NCI-H524 treated with DMSO at 0.1 percent for 48 hours (cell line): ENCODE measurements around the gene BTBD16.

ENCODE experiments used
- DNase-seq: peaks from one replicate; lab custom pipeline; 2025; lab: John Stamatoyannopoulos, UW

Gene BTBD16

DNA sequence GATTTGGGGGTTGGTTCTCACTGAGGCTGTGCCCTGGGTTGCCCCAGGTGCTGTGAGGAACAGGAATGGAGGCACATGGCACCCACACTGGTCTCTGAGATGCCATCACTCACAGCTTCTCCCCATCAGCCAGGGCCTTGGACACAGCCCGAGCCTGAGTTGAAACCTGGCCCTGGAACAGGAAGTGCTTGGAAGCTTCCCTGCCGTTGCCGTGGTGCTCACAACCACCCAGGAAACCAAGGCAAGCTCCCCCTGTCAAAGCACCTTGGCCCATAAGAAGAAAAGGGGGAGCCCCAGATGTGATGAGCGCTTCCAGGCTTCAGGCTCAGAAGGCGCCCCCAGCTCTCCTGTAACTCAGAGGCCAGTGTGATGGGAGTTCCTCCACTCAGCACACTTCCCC lies at the start of gene BTBD16:
Gene BTBD16 (plus strand): TSS at position 221 of the 400 bp plus-strand sequence. CDS start 3,786 bp downstream, outside the sequence.
- no peak for DNase-seq

- DNase-seq, result no peak
Measured at GRCh38 chr10:122221958-122222357, 49.1 kb upstream of the BTBD16 start.

GRCh38 chr10:122222638-122223037 lies 48.5 kb upstream of the BTBD16 start:
- DNase-seq, result no peak

GRCh38 chr10:122224159-122224558 lies 46.9 kb upstream of the BTBD16 start:
- no peak for DNase-seq

- no peak for DNase-seq
Measured at GRCh38 chr10:122225330-122225729, 45.8 kb upstream of the BTBD16 start.

- DNase-seq, result no peak
Measured at GRCh38 chr10:122227754-122228153, 43.3 kb upstream of the BTBD16 start.

GRCh38 chr10:122229666-122230065 lies 41.4 kb upstream of the BTBD16 start:
- DNase-seq, result no peak

GRCh38 chr10:122230222-122230621 lies 40.9 kb upstream of the BTBD16 start:
- DNase-seq, result no peak

GRCh38 chr10:122232769-122233168 lies 38.3 kb upstream of the BTBD16 start:
- DNase-seq, result no peak

GRCh38 chr10:122233857-122234348 lies 37.2 kb upstream of the BTBD16 start:
- DNase-seq, result no peak

- no peak for DNase-seq
Measured at GRCh38 chr10:122234416-122234815, 36.7 kb upstream of the BTBD16 start.

GRCh38 chr10:122236690-122237306 lies 34.3 kb upstream of the BTBD16 start:
- DNase-seq, result no peak

DNA sequence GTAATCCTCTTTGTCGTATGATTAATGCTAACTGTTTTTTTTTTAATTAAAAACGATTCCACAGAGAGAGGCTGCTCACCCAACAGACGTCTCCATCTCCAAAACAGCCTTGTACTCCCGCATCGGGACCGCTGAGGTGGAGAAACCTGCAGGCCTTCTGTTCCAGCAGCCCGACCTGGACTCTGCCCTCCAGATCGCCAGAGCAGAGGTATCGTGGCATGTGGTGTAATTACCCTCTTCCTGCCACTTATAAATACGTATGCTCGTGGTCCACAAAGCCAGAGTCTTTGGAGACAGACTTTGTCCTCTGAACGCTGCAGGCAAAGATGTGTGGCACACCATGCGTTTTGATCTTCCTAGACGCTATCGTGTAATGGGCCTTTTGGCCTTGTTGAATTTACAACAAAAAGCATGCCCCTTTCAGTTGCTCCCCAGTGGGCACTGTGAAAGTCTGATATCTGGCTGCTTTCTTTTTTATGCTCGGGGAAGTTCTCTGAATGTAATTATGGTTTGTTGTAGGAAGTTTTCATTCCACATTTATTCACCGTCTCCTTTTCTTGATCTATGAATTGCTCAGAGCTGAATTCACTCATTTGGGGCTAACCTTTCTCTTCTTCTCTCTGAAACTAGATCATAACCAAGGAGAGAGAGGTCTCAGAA lies 33.6 kb upstream of the BTBD16 start:
- DNase-seq, result no peak

- no peak for DNase-seq
Measured at GRCh38 chr10:122239578-122240257, 31.4 kb upstream of the BTBD16 start.

- DNase-seq, result no peak
Measured at GRCh38 chr10:122240401-122240800, 30.7 kb upstream of the BTBD16 start.

GRCh38 chr10:122241836-122242235 lies 29.3 kb upstream of the BTBD16 start:
- no peak for DNase-seq

DNA sequence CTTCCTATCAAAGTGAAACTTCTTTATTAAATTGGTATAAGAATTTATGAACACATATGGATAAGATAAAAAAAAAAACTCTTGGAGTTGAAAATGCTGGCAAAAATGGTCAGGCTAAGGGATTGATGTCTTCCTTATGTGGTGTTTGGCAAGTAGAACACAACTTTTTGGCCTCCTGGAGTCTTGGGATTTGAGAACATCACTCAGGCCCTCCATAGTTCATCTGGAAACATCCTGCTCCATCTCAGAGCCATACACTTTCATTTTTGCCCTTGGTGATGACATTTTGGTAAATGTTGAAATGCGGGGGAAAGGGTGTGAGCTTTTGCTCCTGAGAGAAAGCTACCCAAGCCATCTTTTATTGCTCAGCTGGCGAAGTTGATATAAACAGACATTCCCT lies 27.5 kb upstream of the BTBD16 start:
- DNase-seq, result no peak

- no peak for DNase-seq
Measured at GRCh38 chr10:122244001-122244975, 26.8 kb upstream of the BTBD16 start.

DNA sequence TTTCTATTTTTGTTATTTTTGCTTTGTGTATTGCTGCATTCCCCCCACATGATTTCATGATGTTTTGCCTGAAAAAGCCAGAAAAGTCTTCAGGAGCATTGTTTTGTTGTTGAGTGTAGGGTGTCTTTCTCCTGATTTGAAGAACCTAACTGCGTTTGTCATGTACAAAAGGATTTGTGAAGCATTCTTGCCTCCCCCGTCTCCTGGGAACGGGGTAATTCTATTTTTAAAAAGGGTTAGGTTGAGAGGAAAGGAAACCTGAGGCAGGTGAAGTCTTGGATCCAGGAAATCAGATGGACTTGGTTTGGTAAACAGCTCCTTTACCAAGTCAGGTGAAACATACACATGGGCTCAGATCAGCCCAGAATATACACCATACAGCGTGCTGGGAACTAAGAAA lies 26.0 kb upstream of the BTBD16 start:
- no peak for DNase-seq

- DNase-seq, result no peak
Measured at GRCh38 chr10:122245897-122246296, 25.2 kb upstream of the BTBD16 start.

GRCh38 chr10:122246830-122247520 lies 24.1 kb upstream of the BTBD16 start:
- no peak for DNase-seq
